CD4-positive, alpha-beta T cell (primary cell): ENCODE measurements around the gene ZNF792. TPM values are rescaled to one million over a fixed set of nuclear protein-coding genes. Genes with fewer than 3 reads are reported as not detected.
"Not testable (repeated sequence)": the region's sequence is repeated elsewhere in the genome, so short reads cannot be mapped to it uniquely, and the experiment has no call there.

Experiments
- ATAC-seq: fragments of 200-7000 bp; cut with Tn5 transposase; one replicate; pipeline ENCODE4 v1.10.0; 2022; ENCODE audit warnings: mild to moderate bottlenecking; ENCODE audit not compliant: poor library complexity
- CTCF ChIA-PET: fragments of 350-600 bp; sonication (Branson Sonifier 250); formaldehyde crosslinking; loops from one replicate; lab custom pipeline; 2021; ENCODE audit warnings: antibody characterized with exemption, inconsistent platforms; lab: Charles Lee
- POLR2A ChIA-PET: fragments of 350-600 bp; sonication (Branson Sonifier 250); formaldehyde crosslinking; loops from one replicate; lab custom pipeline; 2021; ENCODE audit warnings: antibody characterized with exemption, inconsistent platforms; lab: Charles Lee
- DNase-seq, 14 experiments: peaks; one replicate each; pipeline ENCODE4 v3.0.0-alpha.2; 2013 to 2020; ENCODE audit warnings: mixed read lengths in 2 of 14
- H3K27ac ChIP-seq, 2 donors: one replicate each; pipeline versions ENCODE4 v1.5.1 to v1.7.0; 2013; ENCODE audit warnings: low read length in 2 of 2, low read depth in 1 of 2, mild to moderate bottlenecking in 1 of 2
- H3K27me3 ChIP-seq, 2 experiments: 1 replicate in 1 of 2; 2 replicates in 1 of 2; pipeline versions ENCODE4 v1.6.1 to v1.7.0; 2013; ENCODE audit warnings: low read length in 2 of 2, control low read depth in 1 of 2, mild to moderate bottlenecking in 1 of 2, moderate library complexity in 1 of 2; ENCODE audit not compliant: insufficient read depth in 2 of 2, control insufficient read depth in 1 of 2
- H3K36me3 ChIP-seq: one replicate; pipeline ENCODE4 v1.6.1; 2013; ENCODE audit warnings: low read length, control low read depth; ENCODE audit not compliant: insufficient read depth
- H3K4me1 ChIP-seq: one replicate; pipeline ENCODE4 v1.6.1; 2013; ENCODE audit warnings: low read length, control low read depth; ENCODE audit not compliant: insufficient read depth
- H3K4me3 ChIP-seq: one replicate; pipeline ENCODE4 v1.5.1; 2013; ENCODE audit warnings: mild to moderate bottlenecking, low read length, moderate library complexity
- H3K9me3 ChIP-seq, 2 experiments: 1 replicate in 1 of 2; 2 replicates in 1 of 2; pipeline versions ENCODE4 v1.6.1 to v1.7.0; 2013; ENCODE audit warnings: low read length in 2 of 2, mild to moderate bottlenecking in 2 of 2, control low read depth in 1 of 2, moderate library complexity in 1 of 2; ENCODE audit not compliant: control insufficient read depth in 1 of 2, insufficient read depth in 1 of 2
- H3K27ac Mint-ChIP-seq: one replicate; pipeline ENCODE4 v1.8.0; 2020; ENCODE audit warnings: mixed read lengths
- H3K27me3 Mint-ChIP-seq: one replicate; pipeline ENCODE4 v1.8.0; 2021; ENCODE audit warnings: mixed read lengths
- H3K36me3 Mint-ChIP-seq: one replicate; pipeline ENCODE4 v1.8.0; 2021; ENCODE audit warnings: low read depth, mixed read lengths
- H3K4me1 Mint-ChIP-seq: one replicate; pipeline ENCODE4 v1.8.0; 2021; ENCODE audit warnings: low read depth, mixed read lengths
- H3K4me3 Mint-ChIP-seq: one replicate; pipeline ENCODE4 v1.8.0; 2020; ENCODE audit warnings: mild to moderate bottlenecking, mixed read lengths
- H3K9me3 Mint-ChIP-seq: one replicate; pipeline ENCODE4 v1.8.0; 2020; ENCODE audit warnings: mixed read lengths
- CTCF ChIP-seq: fragments of 200-600 bp; IDR thresholded peaks from one replicate; pipeline ENCODE4 v1.8.0; 2022; ENCODE audit warnings: antibody characterized with exemption, mild to moderate bottlenecking
- intact Hi-C, 2 experiments: fragments of 100-400 bp; cut with DNase I in 1 of 2; cut with micrococcal nuclease in 1 of 2; formaldehyde crosslinking; loops; one replicate each; pipeline versions ENCODE4 v1.15.1 to v1.9.0; 2023 to 2025; cut with DNase I, micrococcal nuclease
- total RNA-seq, 174 experiments: library from RNA in 2 of 174; stranded (reverse) in 2 of 174; gene quantifications; one replicate each; pipeline ENCODE4 v1.2.3 and lab custom pipeline; 2021 to 2026

ZNF792 gene
- total RNA-seq, 2 experiments from 2014 or later = 6.8 to 8.9 TPM

GRCh38 chr19:34918190-34918589, 45.8 kb downstream of the ZNF792 start:
- ATAC-seq (no peak), DNase-seq (no peak)
- Histone ChIP-seq H3K9me3 (peaks cover 7 to 17% of the 10 kb centered on the region in 2 experiments), H3K4me3 (no peak overlapping the region), H3K27me3 (no peaks in the 10 kb centered on the region), H3K36me3 (no peaks in the 10 kb centered on the region), H3K4me1 (no peaks in the 10 kb centered on the region), H3K27ac (no peak overlapping the region)
- Mint-ChIP-seq H3K4me1 (no peaks in the 10 kb centered on the region), H3K27ac (no peak overlapping the region), H3K36me3 (no peaks in the 10 kb centered on the region), H3K4me3 (no peak overlapping the region), H3K9me3 (no peaks in the 10 kb centered on the region), H3K27me3 (peaks cover 4% of the 10 kb centered on the region)
- intact Hi-C loops = no loop called here
- CTCF ChIA-PET = no interaction called here
- no peak for TF ChIP-seq CTCF
- POLR2A ChIA-PET = no interaction called here

- H3K4me1 Mint-ChIP-seq, POLR2A ChIA-PET, H3K36me3 ChIP-seq, DNase-seq, H3K4me1 ChIP-seq, ATAC-seq, CTCF ChIA-PET, H3K4me3 ChIP-seq, H3K27ac ChIP-seq, H3K27ac Mint-ChIP-seq, intact Hi-C loops, H3K9me3 Mint-ChIP-seq, H3K27me3 Mint-ChIP-seq, H3K27me3 ChIP-seq, H3K4me3 Mint-ChIP-seq, H3K36me3 Mint-ChIP-seq: not testable (repeated sequence)
- peaks cover 7 to 17% of the 10 kb centered on the region in 2 experiments for H3K9me3 ChIP-seq
Measured at GRCh38 chr19:34917144-34917543, 46.9 kb downstream of the ZNF792 start.

GRCh38 chr19:34910770-34911169, 53.3 kb downstream of the ZNF792 start:
- peaks cover 6% of the 10 kb centered on the region for H3K4me1 Mint-ChIP-seq
- POLR2A ChIA-PET = no interaction called here

More at GRCh38 chr19:34910770-34911169, 53.3 kb downstream of the ZNF792 start:
- Histone ChIP-seq H3K27me3 (peaks cover 13 to 19% of the 10 kb centered on the region in 2 experiments), H3K27ac (no peak overlapping the region), H3K9me3 (peaks cover 0 to 9% of the 10 kb centered on the region in 2 experiments), H3K4me1 (no peaks in the 10 kb centered on the region), H3K4me3 (no peak overlapping the region), H3K36me3 (no peaks in the 10 kb centered on the region)
- intact Hi-C loops = no loop called here
- DNase-seq (no peak), ATAC-seq (no peak)
- H3K9me3 Mint-ChIP-seq = peaks cover 6% of the 10 kb centered on the region
- H3K4me3 Mint-ChIP-seq = no peak overlapping the region
- CTCF ChIA-PET = no interaction called here
- TF ChIP-seq CTCF = no peak
- H3K27me3 Mint-ChIP-seq = peaks cover 44% of the 10 kb centered on the region
- no peaks in the 10 kb centered on the region for H3K36me3 Mint-ChIP-seq
- no peak overlapping the region for H3K27ac Mint-ChIP-seq

Other genes starting within 250 kb of the ZNF792 start
- gene ZNF181, start 230.0 kb downstream of the ZNF792 start, total RNA-seq = 1 to 10 TPM; 2.0 to 2.9 TPM
- 1 to 10 TPM; 2.0 to 2.9 TPM for gene ZNF599, start 191.0 kb downstream of the ZNF792 start, total RNA-seq
- gene ZNF30, start 37.3 kb downstream of the ZNF792 start, total RNA-seq = 1 to 10 TPM in 1 of 2 experiments, under 1 TPM in 1; 0.84 to 1.1 TPM
- gene GRAMD1A, start 36.1 kb upstream of the ZNF792 start, total RNA-seq = 100 to 1,000 TPM; 221 to 229 TPM
- gene SCN1B, start 66.2 kb upstream of the ZNF792 start, total RNA-seq = 1 to 10 TPM; 1.4 to 2.3 TPM
- gene HPN, start 77.5 kb upstream of the ZNF792 start, total RNA-seq = not detected
- not detected for gene FXYD3, start 151.6 kb upstream of the ZNF792 start, total RNA-seq
- under 1 TPM; 0.69 to 0.70 TPM for gene LGI4, start 170.8 kb upstream of the ZNF792 start, total RNA-seq
- 1 to 10 TPM; 2.1 to 2.4 TPM for gene FXYD1, start 174.6 kb upstream of the ZNF792 start, total RNA-seq
- 10 to 100 TPM; 15.3 to 15.6 TPM for gene FXYD7, start 179.0 kb upstream of the ZNF792 start, total RNA-seq
- gene FXYD5, start 190.5 kb upstream of the ZNF792 start, total RNA-seq = 100 to 1,000 TPM; 587 to 615 TPM